ENCODE data around the gene SLC35G2.
A peak's percentile ranks its signal among the peaks of the same experiment; 100 is the strongest.
"Not testable (repeated sequence)": the region's sequence is repeated elsewhere in the genome, so short reads cannot be mapped to it uniquely, and the experiment has no call there.

The SLC35G2 gene

GRCh38 chr3:136835813-136836510, 17.0 kb downstream of the SLC35G2 start:
- DNase-seq, result peak; percentile 31

GRCh38 chr3:136836511-136837156, 17.7 kb downstream of the SLC35G2 start:
- peak; percentile 21 for DNase-seq

- peak; percentile 55 for DNase-seq
These were observed 20.0 kb downstream of the SLC35G2 start for GRCh38 chr3:136838641-136839555.

GRCh38 chr3:136839556-136839931, 20.6 kb downstream of the SLC35G2 start:
- no peak for DNase-seq

- no peak for DNase-seq
These were observed 21.3 kb downstream of the SLC35G2 start for GRCh38 chr3:136840252-136840651.

- no peak for DNase-seq
These were observed 23.4 kb downstream of the SLC35G2 start for GRCh38 chr3:136842294-136842693.

- no peak for DNase-seq
These were observed 25.8 kb downstream of the SLC35G2 start for GRCh38 chr3:136844724-136845123.

GRCh38 chr3:136852180-136852579, 33.3 kb downstream of the SLC35G2 start:
- no peak for DNase-seq

GRCh38 chr3:136856665-136857064, 37.7 kb downstream of the SLC35G2 start:
- DNase-seq, result no peak

- no peak for DNase-seq
These were observed 39.5 kb downstream of the SLC35G2 start for GRCh38 chr3:136858381-136858780.

- peak; percentile 40 for DNase-seq
These were observed 41.6 kb downstream of the SLC35G2 start for GRCh38 chr3:136860541-136860940.

- peak; percentile 98 for DNase-seq
These were observed 43.1 kb downstream of the SLC35G2 start, which contains the start of gene NCK1 for GRCh38 chr3:136861890-136862616. NCK1 (plus strand) TSS chr3:136862208; CDS start chr3:136928002, 65,794 bp downstream.

GRCh38 chr3:136862617-136863322, 43.8 kb downstream of the SLC35G2 start:
- DNase-seq, result peak; percentile 58

- DNase-seq, result no peak
These were observed 50.4 kb downstream of the SLC35G2 start for GRCh38 chr3:136869282-136869681.

GRCh38 chr3:136872258-136872657, 53.3 kb downstream of the SLC35G2 start:
- not testable (repeated sequence) for DNase-seq

- not testable (repeated sequence) for DNase-seq
These were observed 60.6 kb downstream of the SLC35G2 start for GRCh38 chr3:136879510-136879909.

- DNase-seq, result no peak
These were observed 63.6 kb downstream of the SLC35G2 start for GRCh38 chr3:136882571-136882970.

- no peak for DNase-seq
These were observed 65.2 kb downstream of the SLC35G2 start for GRCh38 chr3:136883967-136884720.

- DNase-seq, result no peak
These were observed 66.7 kb downstream of the SLC35G2 start for GRCh38 chr3:136885357-136886213.

- DNase-seq, result no peak
These were observed 71.0 kb downstream of the SLC35G2 start for GRCh38 chr3:136889947-136890346.

Data from fibroblast of skin of right quadriceps (primary cell).